Osteoblast (primary cell): ENCODE results near the gene TOP3B. TPM values are rescaled to one million over a fixed set of nuclear protein-coding genes. Genes with fewer than 3 reads are reported as not detected.
A peak's percentile ranks its signal among the peaks of the same experiment; 100 is the strongest.

Experiments
- DNase-seq: peaks from one replicate; pipeline ENCODE4 v3.0.0; 2011; ENCODE audit warnings: low spot score, mixed read lengths; ENCODE audit not compliant: insufficient read length; ENCODE audit errors: missing footprints
- H2AFZ ChIP-seq: 2 replicates; pipeline ENCODE4 v1.6.0; 2011; ENCODE audit warnings: mild to moderate bottlenecking, low read length
- H3K27ac ChIP-seq: 2 replicates; pipeline ENCODE4 v1.5.1; 2011; ENCODE audit warnings: mild to moderate bottlenecking, low read depth, low read length, moderate library complexity
- H3K27me3 ChIP-seq: 2 replicates; pipeline ENCODE4 v1.6.0; 2012; ENCODE audit warnings: mild to moderate bottlenecking, control low read depth, inconsistent platforms, low read length, moderate library complexity; ENCODE audit not compliant: insufficient read depth
- H3K36me3 ChIP-seq: 2 replicates; pipeline ENCODE4 v1.5.1; 2011; ENCODE audit warnings: mild to moderate bottlenecking, low read length, control low read depth, moderate library complexity; ENCODE audit not compliant: insufficient read depth
- H3K4me1 ChIP-seq: 2 replicates; pipeline ENCODE4 v1.5.1; 2011; ENCODE audit warnings: mild to moderate bottlenecking, low read length, control low read depth, moderate library complexity; ENCODE audit not compliant: insufficient read depth
- H3K4me2 ChIP-seq: 2 replicates; pipeline ENCODE4 v1.6.0; 2011; ENCODE audit warnings: mild to moderate bottlenecking, low read length; ENCODE audit not compliant: insufficient read depth
- H3K4me3 ChIP-seq: fragments of 200-600 bp; sonication (generic); 3 replicates; pipeline ENCODE4 v1.5.1; 2012; ENCODE audit warnings: mild to moderate bottlenecking, low read length, inconsistent platforms; ENCODE audit not compliant: insufficient read depth
- H3K79me2 ChIP-seq: 2 replicates; pipeline ENCODE4 v1.6.0; 2012; ENCODE audit warnings: mild to moderate bottlenecking, low read length, control low read depth, inconsistent platforms; ENCODE audit not compliant: insufficient read depth
- H3K9me3 ChIP-seq: 2 replicates; pipeline ENCODE4 v1.5.1; 2011; ENCODE audit warnings: low read depth, low read length, control low read depth
- H4K20me1 ChIP-seq: 2 replicates; pipeline ENCODE4 v1.6.0; 2012; ENCODE audit warnings: mild to moderate bottlenecking, low read length, control low read depth; ENCODE audit not compliant: insufficient read depth
- total RNA-seq: library from RNA; depleted of rRNA; stranded (reverse); fragments of >200 nt; gene quantifications from 2 replicates; pipeline ENCODE4 v1.2.3, GENCODE V29; 2012
- TF ChIP-seq, protein P1 (sequence below): IDR thresholded peaks from 2 replicates; pipeline ENCODE4 v1.5.1; 2011; ENCODE audit warnings: mild to moderate bottlenecking, low read depth, low read length, moderate library complexity; ENCODE audit errors: extremely low read depth

The TOP3B gene
- total RNA-seq, 1 donor, result 27.9 TPM

DNA sequence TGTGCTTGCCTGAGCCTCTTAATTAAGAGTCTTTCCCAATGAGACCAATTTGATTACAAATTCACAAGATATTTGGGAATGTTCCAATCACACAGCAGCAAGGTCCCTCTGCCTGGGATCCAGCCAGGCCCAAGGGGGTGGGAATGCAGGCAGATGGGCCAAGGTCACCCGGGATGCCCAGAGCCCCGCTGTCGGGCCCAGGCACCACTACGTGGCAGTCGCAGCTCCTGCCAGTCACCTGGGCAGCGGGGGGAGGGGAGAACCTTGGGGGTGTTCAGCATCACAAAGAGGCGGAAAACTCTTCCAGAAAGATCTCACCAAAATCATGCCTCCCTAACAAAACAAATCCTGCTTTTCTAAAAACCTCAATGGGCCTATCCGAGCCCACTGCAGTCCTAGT lies 60.9 kb downstream of the TOP3B start:
- TF ChIP-seq, protein P1, sequence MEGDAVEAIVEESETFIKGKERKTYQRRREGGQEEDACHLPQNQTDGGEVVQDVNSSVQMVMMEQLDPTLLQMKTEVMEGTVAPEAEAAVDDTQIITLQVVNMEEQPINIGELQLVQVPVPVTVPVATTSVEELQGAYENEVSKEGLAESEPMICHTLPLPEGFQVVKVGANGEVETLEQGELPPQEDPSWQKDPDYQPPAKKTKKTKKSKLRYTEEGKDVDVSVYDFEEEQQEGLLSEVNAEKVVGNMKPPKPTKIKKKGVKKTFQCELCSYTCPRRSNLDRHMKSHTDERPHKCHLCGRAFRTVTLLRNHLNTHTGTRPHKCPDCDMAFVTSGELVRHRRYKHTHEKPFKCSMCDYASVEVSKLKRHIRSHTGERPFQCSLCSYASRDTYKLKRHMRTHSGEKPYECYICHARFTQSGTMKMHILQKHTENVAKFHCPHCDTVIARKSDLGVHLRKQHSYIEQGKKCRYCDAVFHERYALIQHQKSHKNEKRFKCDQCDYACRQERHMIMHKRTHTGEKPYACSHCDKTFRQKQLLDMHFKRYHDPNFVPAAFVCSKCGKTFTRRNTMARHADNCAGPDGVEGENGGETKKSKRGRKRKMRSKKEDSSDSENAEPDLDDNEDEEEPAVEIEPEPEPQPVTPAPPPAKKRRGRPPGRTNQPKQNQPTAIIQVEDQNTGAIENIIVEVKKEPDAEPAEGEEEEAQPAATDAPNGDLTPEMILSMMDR, result no peak
- Histone ChIP-seq H3K4me2 (no peak overlapping the region), H3K4me1 (no peaks in the 10 kb centered on the region), H4K20me1 (peaks cover 4% of the 10 kb centered on the region), H3K4me3 (no peak overlapping the region), H3K9me3 (no peaks in the 10 kb centered on the region), H3K79me2 (no peaks in the 10 kb centered on the region), H3K27ac (no peak overlapping the region), H3K27me3 (no peaks in the 10 kb centered on the region), H3K36me3 (peaks cover 7% of the 10 kb centered on the region), H2AFZ (no peak overlapping the region)
- DNase-seq, result peak; percentile 53

DNA sequence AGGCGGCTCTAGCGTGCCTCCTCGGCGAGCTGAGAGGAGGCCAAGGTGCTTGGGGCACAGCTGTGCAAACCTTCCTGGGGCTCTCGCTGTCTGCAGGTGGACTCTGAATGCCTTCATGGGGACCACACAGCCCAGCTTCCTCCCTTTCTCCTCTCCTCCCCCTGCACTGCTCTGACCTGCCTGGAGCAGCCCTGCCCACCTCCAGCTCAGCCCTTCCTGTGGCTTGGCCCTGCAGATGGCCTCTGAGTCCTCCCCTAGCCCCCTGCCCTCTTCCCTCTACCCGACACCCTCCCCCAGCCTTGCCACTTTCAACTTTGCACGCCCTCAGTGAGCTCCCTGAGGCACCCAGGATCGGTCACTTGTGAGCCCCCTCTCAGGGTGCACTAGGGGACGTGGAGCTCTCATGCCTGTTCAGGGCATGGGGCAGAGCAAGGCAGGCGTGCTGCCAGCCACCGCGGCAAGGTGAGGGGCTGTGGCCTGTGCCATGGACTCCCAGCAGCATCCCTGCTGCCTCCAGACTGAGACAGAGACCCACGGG lies 61.3 kb downstream of the TOP3B start:
- no peaks in the 10 kb centered on the region for H3K4me1 ChIP-seq
- no peaks in the 10 kb centered on the region for H3K79me2 ChIP-seq
- peak; percentile 57 for DNase-seq
- H3K9me3 ChIP-seq, result no peaks in the 10 kb centered on the region
- peaks cover 4% of the 10 kb centered on the region for H4K20me1 ChIP-seq
- H3K27me3 ChIP-seq, result no peaks in the 10 kb centered on the region
- TF ChIP-seq, protein P1, result no peak
- no peak overlapping the region for H3K4me3 ChIP-seq
- no peak overlapping the region for H3K27ac ChIP-seq
- peaks cover 7% of the 10 kb centered on the region for H3K36me3 ChIP-seq
- no peak overlapping the region for H2AFZ ChIP-seq
- no peak overlapping the region for H3K4me2 ChIP-seq

DNA sequence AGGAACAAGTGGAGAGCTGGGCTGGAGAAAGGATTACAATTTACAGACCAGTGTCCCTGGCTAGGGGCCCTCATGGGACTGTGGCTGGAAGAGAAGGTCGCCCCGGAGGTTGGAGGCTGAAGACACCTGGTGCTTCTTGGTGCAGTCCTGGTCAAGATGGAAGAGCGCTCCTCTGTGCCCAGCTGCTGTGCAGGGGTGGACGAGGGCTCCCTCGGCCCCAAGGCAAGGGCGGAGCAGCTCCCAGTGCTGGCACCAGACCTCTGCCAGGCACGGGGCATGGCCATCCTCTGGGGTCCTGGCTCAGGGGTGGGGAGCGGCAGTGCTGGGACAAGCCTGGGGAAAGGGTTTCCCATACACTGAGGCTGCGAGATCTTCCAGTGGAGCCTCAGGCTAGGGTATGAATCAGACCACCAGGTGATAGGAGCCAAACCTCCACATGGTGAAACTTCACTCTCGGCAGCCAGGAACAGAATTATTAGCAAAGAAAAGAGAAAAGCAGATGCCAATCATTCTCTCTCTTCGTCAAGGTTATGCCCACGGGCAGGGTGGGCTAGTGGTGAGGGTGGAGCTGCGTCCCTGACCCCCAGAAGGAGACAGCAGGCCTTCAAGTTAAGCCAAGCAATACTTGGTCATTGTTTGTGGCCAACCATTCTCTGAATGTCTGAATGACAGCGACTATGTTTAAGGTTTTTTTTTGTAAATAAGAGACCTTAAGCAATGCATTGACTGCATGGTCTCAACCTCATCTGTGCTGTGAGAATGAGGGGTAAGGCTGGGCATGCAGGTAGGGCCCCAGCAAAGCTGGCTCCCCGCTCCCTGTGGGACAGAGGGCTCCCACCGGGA lies 62.0 kb downstream of the TOP3B start:
- Histone ChIP-seq H3K27me3 (no peaks in the 10 kb centered on the region), H3K4me2 (no peak overlapping the region), H3K36me3 (peaks cover 7% of the 10 kb centered on the region), H3K27ac (no peak overlapping the region), H3K4me1 (no peaks in the 10 kb centered on the region), H3K9me3 (no peaks in the 10 kb centered on the region), H2AFZ (no peak overlapping the region), H4K20me1 (peaks cover 4% of the 10 kb centered on the region), H3K4me3 (no peak overlapping the region), H3K79me2 (no peaks in the 10 kb centered on the region)
- DNase-seq, result peak; percentile 53
- TF ChIP-seq, protein P1, result no peak

DNA sequence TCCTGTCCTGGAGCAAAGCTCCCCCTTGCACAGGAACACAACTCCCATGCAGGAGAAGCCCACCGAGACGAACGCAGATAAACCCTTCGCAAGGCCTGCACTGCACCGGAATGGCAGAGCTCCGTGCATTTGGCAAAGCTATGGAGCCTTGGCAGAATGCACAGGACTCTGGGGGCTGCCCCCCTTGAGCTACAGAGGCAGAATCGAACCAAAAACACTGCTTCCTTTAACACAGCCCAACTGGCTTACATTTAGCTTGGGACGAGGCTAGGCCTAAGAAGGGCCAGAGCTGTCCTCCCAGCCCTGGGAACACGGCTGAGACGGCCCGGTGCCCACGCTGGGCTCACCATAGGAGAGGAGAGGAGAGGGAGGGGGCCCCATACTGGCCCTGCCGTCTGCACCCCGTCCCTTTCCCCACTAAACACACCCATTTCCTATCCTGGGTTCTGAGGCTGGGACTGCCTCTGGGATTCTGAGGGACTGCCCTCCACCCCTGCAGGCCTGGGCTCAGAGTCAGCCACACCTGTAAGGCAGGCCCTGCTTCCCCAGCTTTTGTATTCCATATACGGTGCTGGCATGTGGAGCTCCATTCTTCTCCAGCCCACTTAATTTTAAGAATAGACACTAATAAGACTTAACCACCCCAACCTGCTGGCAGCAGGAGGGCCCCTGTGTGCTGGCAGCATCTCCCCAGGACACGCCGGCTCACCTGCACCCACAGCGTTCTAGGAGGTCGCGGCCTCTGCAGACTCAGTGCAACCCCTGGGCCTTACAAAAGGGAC lies 62.9 kb downstream of the TOP3B start:
- Histone ChIP-seq H3K27ac (no peak overlapping the region), H3K4me2 (no peak overlapping the region), H3K36me3 (peaks cover 7% of the 10 kb centered on the region), H3K4me1 (no peaks in the 10 kb centered on the region), H3K4me3 (no peak overlapping the region), H3K27me3 (no peaks in the 10 kb centered on the region), H2AFZ (no peak overlapping the region), H4K20me1 (peaks cover 4% of the 10 kb centered on the region), H3K9me3 (no peaks in the 10 kb centered on the region), H3K79me2 (no peaks in the 10 kb centered on the region)
- peak; percentile 66 for DNase-seq
- TF ChIP-seq, protein P1, result no peak
